D721Med (cell line): ENCODE measurements around the gene TMEM92.

Experiments
- DNase-seq: peaks from one replicate; pipeline ENCODE4 v3.0.0; 2011; ENCODE audit warnings: low spot score; ENCODE audit not compliant: insufficient read length
- FAIRE-seq: peaks from 2 replicates; lab custom pipeline; 2011; peaks lifted over from hg19 to GRCh38; lab: Jason Lieb, UNC
- TF ChIP-seq, protein P1 (sequence below): IDR thresholded peaks from 2 replicates; pipeline ENCODE4 v1.5.1; 2012; ENCODE audit warnings: mild to moderate bottlenecking, control low read depth; ENCODE audit not compliant: insufficient read depth; ENCODE audit errors: missing control alignments

Gene TMEM92

GRCh38 chr17:50240851-50241250 is 33.4 kb upstream of the TMEM92 start:
- DNase-seq (no peak), FAIRE-seq (no peak)
- TF ChIP-seq, protein P1, sequence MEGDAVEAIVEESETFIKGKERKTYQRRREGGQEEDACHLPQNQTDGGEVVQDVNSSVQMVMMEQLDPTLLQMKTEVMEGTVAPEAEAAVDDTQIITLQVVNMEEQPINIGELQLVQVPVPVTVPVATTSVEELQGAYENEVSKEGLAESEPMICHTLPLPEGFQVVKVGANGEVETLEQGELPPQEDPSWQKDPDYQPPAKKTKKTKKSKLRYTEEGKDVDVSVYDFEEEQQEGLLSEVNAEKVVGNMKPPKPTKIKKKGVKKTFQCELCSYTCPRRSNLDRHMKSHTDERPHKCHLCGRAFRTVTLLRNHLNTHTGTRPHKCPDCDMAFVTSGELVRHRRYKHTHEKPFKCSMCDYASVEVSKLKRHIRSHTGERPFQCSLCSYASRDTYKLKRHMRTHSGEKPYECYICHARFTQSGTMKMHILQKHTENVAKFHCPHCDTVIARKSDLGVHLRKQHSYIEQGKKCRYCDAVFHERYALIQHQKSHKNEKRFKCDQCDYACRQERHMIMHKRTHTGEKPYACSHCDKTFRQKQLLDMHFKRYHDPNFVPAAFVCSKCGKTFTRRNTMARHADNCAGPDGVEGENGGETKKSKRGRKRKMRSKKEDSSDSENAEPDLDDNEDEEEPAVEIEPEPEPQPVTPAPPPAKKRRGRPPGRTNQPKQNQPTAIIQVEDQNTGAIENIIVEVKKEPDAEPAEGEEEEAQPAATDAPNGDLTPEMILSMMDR: no peak

DNA sequence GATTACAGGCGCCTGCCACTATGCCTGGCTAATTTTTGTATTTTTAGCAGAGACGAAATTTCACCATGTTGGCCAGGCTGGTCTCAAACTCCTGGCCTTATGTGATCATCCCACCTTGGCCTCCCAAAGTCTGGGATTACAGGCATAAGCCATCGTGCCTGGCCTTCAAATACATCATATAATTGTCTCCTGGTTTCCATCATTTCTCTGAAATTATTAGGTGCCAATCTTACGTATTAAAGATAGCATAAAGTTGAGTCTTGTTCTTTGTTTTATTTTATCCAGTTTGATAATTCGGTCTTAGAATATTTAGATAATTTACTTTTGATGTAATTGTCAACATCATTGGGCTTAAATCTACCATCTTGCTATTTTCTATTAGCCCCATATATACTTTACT is 32.8 kb upstream of the TMEM92 start:
- TF ChIP-seq, protein P1: no peak
- DNase-seq (no peak), FAIRE-seq (no peak)

DNA sequence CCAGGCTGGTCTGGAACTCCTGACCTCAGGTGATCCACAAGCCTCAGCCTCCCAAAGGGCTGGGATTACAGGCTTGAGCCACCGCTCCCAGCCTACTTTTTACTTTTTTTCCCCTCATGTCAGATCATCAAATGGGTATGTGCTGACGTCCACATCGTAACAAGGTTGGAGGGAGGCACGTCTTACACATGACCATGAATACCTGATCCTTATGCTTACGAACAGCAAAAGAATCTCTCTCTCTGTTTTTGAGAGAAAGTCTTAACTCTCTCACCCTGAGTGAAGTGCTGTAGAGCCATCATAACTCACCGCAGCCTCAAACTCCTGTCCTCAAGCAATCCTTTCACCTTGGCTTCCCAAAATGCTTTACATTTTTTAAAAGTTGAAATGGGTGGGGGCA is 29.5 kb upstream of the TMEM92 start:
- DNase-seq: no peak
- TF ChIP-seq, protein P1: no peak
- no peak for FAIRE-seq

DNA sequence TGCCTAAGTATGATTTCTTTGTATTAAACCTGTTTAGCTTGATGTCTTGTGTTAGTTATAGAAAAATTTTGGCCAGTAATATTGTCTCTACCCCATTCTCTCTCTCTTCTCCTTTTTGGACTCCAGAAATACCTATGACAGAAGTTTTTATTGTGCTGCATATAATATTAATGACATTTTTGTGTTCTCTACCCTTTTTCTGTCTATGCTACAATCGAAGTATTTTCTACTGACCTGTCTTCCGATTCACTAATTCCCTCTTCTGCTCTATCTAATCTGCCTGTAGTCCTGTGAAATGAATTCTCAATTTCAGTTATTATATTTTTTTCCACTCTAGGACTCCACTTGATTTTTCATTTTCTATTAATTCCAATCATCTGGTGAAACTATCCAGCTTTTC is 26.0 kb upstream of the TMEM92 start:
- no peak for DNase-seq
- no peak for FAIRE-seq
- TF ChIP-seq, protein P1: no peak

DNA sequence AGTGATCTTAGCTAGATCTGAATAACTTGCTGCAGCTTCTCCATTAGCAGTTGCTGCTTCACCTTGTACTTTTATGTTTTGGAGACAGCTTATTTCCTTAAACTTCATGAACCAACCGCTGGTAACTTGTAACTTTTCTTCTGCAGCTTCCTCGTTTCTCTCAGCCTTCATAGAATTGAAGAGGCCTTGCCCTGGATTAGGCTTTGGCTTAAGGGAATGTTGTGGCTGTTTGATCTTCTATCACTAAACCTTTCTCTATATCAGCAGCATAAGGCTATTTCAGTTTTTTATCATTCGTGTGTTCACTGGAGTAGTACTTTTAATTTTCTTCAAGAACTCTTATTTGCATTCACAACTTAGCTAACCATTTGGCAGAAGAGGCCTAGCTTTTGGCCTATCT is 21.5 kb upstream of the TMEM92 start:
- TF ChIP-seq, protein P1: no peak
- DNase-seq (no peak), FAIRE-seq (no peak)

DNA sequence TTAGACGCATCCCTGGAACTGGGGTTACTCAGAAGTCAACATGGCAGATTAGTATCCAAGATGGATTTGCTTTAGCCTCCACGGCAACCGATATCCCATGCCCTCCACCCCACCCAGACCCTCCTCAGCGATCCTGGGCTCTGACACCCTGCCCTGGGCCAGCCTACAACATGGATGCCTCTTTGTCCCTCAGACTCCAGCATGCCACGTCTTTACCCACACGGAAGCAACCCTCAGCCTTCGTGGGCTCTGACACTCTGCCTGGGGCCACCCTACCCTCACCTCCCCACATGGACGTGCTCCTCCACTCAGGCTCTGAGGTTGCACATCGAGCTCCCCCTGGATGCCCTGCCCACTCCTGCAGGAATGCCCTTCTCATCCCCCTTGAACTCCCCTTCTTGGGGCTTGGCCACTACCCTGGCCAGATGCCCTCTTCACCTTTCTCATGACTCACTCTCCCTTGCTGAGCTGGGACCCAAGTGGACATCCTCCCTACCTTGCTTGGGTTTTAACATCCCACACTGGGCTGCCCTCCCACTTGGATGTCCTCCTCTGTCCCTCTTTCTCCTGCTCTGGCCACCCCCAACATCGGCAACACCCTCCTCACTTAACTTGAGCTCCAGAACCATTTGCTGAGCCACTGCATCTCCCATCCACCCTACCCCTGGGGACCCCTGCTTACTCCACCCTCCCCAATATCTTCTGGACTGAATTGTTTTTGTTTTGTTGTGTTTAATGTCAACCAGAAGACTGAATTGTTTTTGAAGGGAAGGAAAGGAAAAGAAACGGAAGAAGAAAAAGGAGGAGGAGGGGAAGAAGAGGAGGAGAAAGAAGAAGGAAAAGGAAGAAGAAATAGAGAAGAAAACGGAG is 18.3 kb upstream of the TMEM92 start:
- FAIRE-seq (no peak), DNase-seq (no peak)
- TF ChIP-seq, protein P1: no peak
